ENCODE results near the gene GPC4.
"Not testable (repeated sequence)": the region's sequence is repeated elsewhere in the genome, so short reads cannot be mapped to it uniquely, and the experiment has no call there.

GPC4 gene

GRCh38 chrX:133300591-133300990, 114.7 kb downstream of the GPC4 start:
- DNase-seq: no peak

- DNase-seq: no peak
These were observed 118.0 kb downstream of the GPC4 start for GRCh38 chrX:133297284-133297683.

GRCh38 chrX:133294126-133294525, 121.2 kb downstream of the GPC4 start:
- DNase-seq: no peak

- no peak for DNase-seq
These were observed 125.2 kb downstream of the GPC4 start for GRCh38 chrX:133290076-133290475.

- DNase-seq: no peak
These were observed 127.4 kb downstream of the GPC4 start for GRCh38 chrX:133287860-133288259.

GRCh38 chrX:133285341-133285740, 129.9 kb downstream of the GPC4 start:
- no peak for DNase-seq

- not testable (repeated sequence) for DNase-seq
These were observed 136.1 kb downstream of the GPC4 start for GRCh38 chrX:133279112-133279730.

- no peak for DNase-seq
These were observed 142.1 kb downstream of the GPC4 start for GRCh38 chrX:133273180-133273579.

GRCh38 chrX:133269168-133269567, 146.1 kb downstream of the GPC4 start:
- no peak for DNase-seq

- no peak for DNase-seq
These were observed 147.7 kb downstream of the GPC4 start for GRCh38 chrX:133267621-133268020.

GRCh38 chrX:133265331-133265730, 150.0 kb downstream of the GPC4 start:
- no peak for DNase-seq

GRCh38 chrX:133258481-133258880, 156.8 kb downstream of the GPC4 start:
- no peak for DNase-seq

- DNase-seq: no peak
These were observed 160.6 kb downstream of the GPC4 start for GRCh38 chrX:133254666-133255065.

GRCh38 chrX:133251204-133251603, 164.1 kb downstream of the GPC4 start:
- DNase-seq: no peak

- no peak for DNase-seq
These were observed 164.8 kb downstream of the GPC4 start for GRCh38 chrX:133250184-133251100.

Measured in 8988T (cell line).